Right ventricle myocardium inferior (tissue), 1 donor: Measurements from ENCODE around the gene CASKIN2. TPM values are rescaled to one million over a fixed set of nuclear protein-coding genes. Genes with fewer than 3 reads are reported as not detected.

Source experiments
- ATAC-seq: fragments of 200-7000 bp; cut with Tn5 transposase; one replicate; pipeline ENCODE4 v1.9.1; 2020; ENCODE audit warnings: mild to moderate bottlenecking, moderate library complexity
- DNase-seq: peaks from one replicate; pipeline ENCODE4 v3.0.0; 2021; ENCODE audit errors: missing footprints
- intact Hi-C: fragments of 100-400 bp; cut with DNase I; formaldehyde crosslinking; loops from one replicate; pipeline ENCODE4 v1.11.0; 2022
- total RNA-seq: library from RNA; stranded (reverse); fragmentation: NEBNext Ultra II Directional; extraction: Animal tissue kit (Norgen Biotek cat#: 25700); gene quantifications from one replicate; pipeline ENCODE4 v1.2.1, GENCODE V29; 2021
- donor health status: DM: no; HTN: yes; CAD: no; lungs with severe emphysema.

The CASKIN2 gene
- total RNA-seq, 1 donor from 2014 or later = 39.1 TPM

DNA sequence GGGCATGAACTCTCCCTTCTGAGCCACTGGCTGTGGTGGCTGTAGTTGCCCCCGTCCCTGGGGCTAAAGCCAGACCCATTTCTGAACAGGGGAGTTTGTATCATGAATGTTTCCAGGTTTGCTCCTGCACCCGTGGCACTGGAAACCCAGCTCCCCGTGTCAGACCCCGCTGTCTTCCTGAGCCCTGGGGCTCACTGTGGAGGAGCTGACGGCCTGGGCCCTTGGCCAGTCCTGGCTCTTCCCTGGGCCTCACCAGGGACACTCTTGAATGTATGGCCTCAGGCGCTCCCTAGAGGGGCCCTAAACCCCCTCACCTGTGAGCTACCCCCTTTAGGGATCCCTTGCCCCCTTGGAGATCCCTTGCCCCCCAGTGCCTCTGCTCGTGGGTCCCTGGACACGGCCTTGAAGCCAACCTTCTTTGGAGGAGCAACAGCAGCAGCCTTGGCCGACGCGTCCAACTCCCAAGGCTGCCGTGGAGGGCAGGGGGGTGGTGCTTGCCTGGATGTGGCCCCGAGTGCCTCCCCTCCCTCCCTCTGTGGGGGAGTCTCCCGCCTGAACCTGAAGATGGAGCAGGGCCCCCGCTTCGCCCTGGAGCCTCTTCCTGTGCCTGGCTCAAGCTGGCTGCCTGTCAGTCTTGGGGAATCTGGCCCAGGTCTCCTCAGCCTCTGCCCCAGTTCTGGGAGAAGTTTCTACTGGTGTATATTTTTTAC lies 15.9 kb downstream of the CASKIN2 start:
- DNase-seq (no peak), ATAC-seq (no peak)
- intact Hi-C loops = no loop called here

DNA sequence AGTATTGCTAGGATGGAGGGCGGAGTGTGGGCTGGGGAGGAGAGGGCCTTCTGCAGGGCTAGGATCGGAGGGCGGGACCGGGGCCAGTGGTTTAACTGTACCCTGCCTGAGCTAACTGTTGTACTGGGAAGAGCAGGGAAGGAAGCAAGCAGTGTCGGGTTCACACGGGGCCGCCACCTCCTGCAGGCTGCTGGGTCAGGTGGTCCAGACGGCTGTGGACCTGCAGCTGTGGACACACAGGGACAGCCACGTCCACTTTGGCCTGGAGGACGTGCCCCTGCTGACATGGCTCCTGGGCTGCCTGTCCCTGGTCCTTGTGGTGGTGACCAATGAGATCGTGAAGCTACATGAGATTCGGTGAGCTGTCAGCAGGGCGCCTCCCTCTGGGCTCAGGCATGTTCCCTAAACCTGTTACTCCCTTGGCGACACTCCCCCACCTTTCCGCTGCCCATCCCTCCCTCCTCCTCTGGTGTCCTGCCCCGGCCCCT lies 16.6 kb downstream of the CASKIN2 start:
- ATAC-seq (no peak), DNase-seq (no peak)
- intact Hi-C loops = no loop called here

DNA sequence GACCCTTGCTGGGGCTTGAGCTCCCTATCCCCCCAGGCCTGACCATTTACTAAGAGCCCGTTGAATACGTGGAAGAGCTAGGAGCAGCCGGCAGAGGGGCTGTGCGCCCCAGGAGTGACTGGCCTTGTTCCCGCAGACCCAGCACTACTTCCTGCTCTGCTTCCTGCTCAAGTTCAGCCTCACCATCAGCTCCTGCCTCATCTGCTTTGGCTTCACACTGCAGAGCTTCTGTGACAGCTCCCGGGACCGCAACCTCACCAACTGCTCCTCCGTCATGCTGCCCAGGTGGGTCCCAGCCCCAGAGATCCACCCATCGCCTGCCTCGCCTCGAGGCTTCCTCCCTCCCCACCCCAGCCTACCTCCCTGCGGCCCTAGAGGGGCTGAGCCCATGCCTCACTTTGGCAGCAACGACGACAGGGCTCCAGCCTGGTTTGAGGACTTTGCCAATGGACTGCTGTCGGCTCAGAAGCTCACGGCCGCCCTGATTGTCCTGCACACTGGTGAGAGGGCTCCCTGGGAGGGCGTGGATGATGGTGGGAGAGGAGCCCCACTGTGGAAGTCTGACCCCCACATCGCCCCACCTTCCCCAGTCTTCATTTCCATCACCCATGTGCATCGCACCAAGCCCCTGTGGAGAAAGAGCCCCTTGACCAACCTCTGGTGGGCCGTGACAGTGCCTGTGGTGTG lies 17.2 kb downstream of the CASKIN2 start:
- no peak for ATAC-seq
- intact Hi-C loops = no loop called here
- no peak for DNase-seq

DNA sequence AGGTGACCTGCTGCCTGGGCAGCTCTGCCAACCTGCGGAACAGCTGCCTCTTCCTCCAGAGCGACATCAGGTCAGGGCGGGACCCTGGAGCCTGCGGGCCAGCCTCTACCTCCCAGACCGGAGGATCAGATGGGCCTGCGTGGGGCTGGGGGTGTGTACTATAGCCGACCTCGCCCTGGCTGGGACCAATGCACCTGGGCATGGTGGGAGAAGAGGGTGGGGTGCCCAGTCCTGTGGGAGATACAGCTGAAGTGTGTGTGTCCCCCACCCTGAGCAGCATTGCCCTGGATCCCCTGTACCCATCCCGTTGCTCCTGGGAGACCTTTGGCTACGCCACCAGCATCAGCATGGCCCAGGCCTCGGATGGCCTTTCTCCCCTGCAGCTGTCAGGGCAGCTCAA lies 19.3 kb downstream of the CASKIN2 start:
- intact Hi-C loops = no loop called here
- ATAC-seq (no peak), DNase-seq (no peak)

DNA sequence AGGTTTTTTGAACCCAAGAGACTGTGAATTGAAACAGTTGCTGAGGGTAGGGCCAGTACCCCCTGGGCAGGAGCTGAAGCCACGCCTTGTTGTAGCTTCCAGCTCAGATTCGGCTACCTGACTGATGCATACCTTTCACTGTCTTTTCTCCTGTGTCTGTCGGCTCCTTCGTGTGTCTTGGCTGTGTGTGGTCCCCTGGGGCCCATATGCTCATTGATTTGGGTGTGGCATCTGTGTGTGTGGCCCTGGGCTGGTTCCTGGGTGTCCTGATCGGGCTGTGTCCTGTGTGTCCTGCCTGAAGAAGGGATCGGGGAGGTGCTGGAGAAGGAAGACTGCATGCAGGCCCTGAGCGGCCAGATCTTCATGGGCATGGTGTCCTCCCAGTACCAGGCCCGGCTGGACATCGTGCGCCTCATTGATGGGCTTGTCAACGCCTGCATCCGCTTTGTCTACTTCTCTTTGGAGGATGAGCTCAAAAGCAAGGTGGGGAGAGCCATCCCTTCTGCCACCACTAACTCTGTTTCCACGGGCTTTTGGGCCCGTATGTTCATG lies 20.9 kb downstream of the CASKIN2 start:
- DNase-seq (no peak), ATAC-seq (no peak)
- intact Hi-C loops = no loop called here

DNA sequence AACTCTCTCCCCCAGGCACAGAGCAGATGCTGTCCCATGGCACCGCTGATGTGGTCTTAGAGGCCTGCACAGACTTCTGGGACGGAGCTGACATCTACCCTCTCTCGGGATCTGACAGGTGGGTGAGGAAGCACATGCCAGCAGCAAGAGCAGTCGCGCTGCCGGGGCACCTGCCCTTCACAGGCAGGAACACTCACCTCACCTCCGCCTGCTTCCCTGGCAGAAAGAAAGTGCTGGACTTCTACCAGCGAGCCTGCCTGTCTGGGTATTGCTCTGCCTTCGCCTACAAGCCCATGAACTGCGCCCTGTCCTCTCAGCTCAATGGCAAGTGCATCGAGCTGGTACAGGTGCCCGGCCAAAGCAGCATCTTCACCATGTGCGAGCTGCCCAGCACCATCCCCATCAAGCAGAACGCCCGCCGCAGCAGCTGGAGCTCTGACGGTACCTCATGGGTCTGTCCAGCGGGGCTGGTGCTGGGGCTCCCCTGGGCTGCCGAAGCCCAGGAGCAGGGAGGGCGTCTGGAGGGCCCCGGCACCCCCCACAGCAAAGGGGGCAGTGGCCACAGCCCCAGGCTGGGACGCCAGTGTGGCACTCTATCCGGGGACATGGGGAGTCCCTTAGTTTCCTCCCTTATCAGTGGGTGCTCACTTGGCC lies 21.7 kb downstream of the CASKIN2 start:
- no peak for DNase-seq
- ATAC-seq = no peak
- intact Hi-C loops = no loop called here

DNA sequence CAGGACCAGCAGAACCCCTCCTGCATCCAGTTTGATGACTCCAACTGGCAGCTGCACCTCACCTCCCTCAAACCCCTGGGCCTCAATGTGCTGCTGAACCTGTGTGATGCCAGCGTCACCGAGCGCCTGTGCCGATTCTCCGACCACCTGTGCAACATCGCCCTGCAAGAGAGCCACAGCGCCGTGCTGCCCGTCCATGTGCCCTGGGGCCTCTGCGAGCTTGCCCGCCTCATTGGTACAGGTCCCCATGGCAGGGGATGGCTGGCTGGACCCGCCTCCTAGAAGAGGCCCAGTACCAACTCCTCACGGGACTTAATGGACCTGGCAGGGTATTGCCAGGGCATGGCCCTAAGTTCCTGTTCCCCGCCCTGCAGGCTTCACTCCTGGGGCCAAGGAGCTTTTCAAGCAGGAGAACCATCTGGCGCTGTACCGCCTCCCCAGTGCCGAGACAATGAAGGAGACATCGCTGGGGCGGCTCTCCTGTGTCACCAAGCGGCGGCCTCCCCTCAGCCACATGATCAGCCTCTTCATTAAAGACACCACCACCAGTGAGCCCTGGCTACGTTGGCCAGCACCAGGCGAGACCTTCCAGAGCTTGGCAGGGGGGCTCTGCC lies 22.7 kb downstream of the CASKIN2 start:
- intact Hi-C loops = no loop called here
- DNase-seq (no peak), ATAC-seq (no peak)

DNA sequence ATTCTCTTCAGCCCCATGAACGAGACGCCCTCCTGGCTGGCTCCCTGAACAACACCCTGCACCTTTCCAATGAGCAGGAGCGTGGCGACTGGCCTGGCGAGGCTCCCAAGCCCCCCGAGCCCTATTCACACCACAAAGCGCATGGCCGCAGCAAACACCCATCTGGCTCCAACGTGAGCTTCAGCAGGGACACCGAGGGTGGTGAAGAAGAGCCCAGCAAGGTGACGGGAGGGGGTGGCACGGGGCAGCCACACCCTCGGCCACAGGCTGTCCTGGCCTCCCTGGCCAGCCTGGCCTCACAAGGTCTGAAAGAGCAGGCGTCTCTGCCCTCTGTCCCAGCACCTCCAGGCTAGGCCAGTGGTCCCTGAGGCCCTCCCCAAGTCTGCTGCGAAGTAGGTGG lies 23.7 kb downstream of the CASKIN2 start:
- intact Hi-C loops = no loop called here
- ATAC-seq (no peak), DNase-seq (no peak)

DNA sequence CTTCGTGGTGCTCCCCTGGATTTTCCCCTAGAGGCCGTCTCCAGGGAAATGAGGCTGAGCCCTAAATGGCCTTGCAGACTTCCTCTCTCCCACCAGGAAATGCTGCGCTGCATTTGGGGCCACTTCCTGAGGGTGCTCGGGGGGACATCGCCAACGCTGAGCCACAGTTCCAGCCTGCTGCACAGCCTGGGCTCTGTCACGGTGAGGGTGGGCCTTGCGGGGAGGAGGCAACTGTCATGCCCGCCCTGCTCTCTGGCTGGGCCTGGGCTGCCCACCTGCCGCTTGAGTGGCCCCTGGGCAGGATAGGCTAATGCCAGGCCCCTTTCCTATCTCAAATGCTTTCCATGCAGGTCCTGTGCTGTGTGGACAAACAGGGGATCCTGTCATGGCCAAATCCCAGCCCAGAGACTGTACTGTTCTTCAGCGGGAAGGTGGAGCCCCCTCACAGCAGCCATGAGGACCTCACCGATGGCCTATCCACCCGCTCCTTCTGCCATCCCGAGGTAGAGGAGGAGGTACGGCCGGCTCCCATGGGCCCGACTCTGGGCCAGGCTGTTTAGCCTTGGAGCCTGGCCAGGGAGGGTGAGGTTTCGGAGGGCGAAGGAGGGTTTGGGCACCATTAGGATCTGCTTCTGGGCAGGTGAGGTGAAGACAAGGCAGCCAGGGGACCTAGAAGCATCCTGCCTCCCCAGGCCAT lies 24.2 kb downstream of the CASKIN2 start:
- peak; percentile 35 for DNase-seq
- intact Hi-C loops = no loop called here
- ATAC-seq = no peak

DNA sequence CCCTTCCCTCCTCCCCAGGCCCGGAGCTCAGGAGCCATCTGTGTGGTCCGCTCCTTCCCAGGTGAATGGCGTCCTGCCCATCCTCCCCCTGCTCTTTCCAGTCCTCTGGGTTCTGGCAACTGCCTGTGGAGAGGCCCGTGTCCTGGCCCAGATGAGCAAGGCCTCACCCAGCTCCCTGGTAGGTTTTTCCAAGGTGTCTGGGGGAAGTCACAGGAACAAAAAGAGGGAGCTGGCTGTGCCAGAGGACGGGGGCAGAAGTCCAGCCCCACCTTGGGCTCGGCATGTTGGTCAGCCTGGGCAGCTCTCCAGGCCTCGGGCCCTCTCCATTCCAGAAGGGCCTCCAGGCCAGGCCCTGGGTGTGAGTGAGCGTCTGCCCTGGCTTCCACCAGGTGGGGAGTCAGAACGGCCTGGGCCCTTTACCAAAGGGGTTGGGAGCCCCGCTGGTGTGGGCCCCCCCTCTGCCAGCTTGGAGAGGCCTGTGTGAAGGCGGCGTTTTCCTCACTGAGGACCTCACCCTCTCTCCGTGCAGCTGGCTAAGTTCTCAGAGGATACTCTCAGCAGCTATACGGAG lies 25.1 kb downstream of the CASKIN2 start:
- intact Hi-C loops = no loop called here
- DNase-seq (peak; percentile 50), ATAC-seq (no peak)

DNA sequence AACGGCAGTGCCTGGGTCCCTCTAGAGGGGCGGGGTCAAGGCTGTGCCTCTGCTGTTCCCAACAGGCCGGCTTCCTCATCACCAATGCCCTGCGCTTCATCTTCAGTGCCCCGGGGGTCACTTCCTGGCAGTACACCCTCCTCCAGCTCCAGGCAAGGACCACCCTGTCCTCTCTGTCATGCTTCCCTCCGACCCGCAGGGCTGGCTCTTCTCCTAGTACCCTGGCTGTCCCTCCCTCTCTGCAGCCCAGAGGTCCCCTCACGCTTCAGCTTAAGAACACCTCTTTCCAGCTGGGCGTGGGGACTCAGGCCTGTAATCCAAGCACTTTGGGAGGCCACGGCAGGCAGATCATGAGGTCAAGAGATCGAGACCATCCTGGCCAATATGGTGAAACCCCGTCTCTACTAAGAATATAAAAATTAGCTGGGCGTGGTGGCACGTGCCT lies 25.8 kb downstream of the CASKIN2 start:
- DNase-seq (peak; percentile 51), ATAC-seq (no peak)
- intact Hi-C loops = no loop called here

DNA sequence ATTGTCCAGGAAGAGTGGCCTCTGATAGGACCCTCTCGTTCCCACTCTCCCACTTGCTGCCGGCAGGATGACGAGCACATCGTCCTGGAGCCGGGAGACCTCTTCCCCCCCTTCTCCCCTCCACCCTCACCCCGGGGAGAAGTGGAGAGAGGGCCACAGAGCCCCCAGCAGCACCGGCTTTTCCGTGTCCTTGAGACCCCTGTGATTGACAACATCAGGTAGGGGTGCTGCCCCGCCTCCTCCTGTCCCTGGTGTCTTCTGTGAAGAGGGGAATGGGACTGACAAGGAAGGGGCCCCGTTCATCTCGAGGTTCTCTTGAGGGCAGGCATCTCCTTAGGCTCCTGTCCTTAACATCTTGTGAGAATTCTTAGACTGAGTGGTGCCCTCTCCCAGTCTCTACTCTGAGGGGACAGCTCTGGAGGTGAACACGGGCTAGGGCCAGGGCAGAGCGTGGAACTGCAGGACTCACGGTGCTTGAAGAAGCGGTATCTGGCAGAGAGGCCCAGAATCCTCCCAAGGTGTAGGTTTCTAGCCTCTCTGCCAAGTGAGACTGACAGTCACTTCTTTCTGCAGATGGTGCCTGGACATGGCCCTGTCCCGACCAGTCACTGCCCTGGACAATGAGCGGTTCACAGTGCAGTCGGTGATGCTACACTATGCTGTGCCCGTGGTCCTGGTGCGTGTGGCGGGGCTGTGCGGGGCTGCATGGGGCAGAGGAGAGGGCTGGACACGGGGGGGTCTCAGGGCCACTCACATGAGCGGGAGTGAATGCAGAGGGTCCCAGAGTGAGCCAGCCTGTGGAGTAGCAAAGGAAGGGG lies 26.4 kb downstream of the CASKIN2 start:
- peak; percentile 51 for DNase-seq
- intact Hi-C loops = no loop called here
- ATAC-seq = no peak

DNA sequence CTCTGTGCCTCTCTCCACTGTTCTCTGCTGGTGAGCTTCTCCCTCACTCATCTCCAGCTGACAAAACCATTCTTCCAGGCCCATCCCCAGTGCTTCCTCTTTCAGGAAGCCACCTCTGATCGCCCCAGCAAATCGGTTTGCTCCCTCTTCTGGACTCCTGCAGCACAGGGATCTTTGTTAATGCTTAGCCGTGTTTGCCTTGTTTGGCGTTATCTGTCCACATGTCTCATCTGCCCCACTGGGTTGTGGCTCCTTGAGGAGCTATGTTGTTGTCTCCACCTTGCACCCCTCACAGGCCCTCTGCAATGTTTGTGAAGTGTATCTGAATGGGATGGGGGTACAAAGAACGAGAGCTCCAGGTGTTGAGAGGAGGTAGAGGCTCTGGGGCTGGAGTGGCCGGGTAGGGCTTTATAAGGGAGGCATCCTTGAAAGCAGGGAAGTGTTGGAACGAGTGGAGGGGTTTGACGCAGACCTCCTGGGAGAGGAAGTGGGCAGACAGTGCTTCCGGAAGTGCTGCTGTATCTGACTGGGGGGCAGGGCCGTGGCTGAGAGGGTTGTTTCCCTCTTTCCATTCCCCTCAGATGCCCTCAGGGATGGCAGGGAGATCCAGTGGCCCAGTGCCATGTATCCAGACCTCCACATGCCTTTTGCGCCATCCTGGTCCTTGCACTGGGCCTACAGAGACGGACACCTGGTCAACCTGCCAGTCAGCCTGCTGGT lies 27.8 kb downstream of the CASKIN2 start:
- ATAC-seq = peak; percentile 55
- DNase-seq = peak; percentile 74
- intact Hi-C loops = no loop called here

DNA sequence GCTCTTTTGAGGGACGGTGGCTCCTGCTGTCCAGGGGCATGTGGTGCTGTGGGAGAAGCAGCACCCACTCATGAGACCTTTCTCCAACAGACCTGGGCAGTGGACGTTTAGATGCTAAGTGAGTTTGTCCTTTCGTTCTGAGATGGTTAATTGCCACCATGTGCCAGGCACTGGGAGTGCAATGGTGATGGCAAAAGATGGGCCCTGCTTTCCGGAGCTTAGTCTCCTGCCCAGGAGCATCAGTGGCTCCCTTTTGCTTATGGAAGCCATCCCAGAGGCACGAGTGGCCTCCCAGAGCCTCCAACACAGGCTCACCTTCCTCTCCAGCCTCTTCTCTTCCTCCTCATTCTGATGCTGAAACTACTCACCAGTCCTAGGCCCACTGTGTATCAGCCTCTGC lies 28.4 kb downstream of the CASKIN2 start:
- peak; percentile 4 for DNase-seq
- intact Hi-C loops = no loop called here
- no peak for ATAC-seq

DNA sequence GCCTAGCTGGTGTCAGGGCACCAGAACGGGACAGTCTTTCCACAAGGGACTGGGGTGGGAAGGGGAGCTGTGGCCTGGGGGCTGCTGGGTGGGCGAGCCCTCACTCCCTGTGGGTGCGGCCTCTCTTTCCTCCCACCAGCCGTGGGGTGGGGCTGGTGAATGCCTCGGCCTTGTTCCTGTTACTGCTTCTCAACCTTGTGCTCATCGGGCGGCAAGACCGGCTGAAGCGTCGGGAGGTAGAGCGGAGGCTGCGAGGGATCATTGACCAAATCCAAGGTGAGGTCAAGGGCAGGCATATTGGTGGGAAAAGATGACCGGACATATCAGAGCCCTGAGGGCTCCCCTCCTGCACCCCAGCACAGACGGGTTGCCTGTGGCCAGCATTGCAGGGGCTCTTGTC lies 29.2 kb downstream of the CASKIN2 start:
- ATAC-seq (no peak), DNase-seq (peak; percentile 8)
- intact Hi-C loops = no loop called here

DNA sequence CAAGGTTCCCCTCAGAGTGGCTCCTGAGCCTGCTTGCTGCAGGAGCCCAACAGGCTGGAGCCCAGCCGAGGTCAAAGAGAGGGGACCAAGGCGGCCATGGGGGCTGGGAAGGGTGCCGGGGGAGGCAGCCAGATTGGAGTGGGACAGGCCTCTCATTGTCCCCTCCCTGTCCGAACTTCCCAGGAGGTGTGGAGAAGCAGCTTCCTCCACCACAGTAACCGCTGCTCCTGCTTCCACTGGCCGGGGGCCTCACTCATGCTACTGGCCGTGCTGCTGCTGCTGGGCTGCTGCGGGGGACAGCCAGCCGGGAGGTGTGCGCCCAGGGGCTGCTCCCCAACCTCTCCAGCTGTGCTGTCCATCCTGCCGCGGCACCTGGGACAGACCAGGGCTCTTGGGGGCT lies 29.6 kb downstream of the CASKIN2 start:
- DNase-seq (peak; percentile 68), ATAC-seq (peak; percentile 18)
- intact Hi-C loops = no loop called here
